K562 (cell line): Measurements from ENCODE around the gene ROBO1. TPM values are rescaled to one million over a fixed set of nuclear protein-coding genes. Genes with fewer than 3 reads are reported as not detected.

Source experiments
- ATAC-seq: fragments of 200-7000 bp; cut with Tn5 transposase; 3 replicates; pipeline ENCODE4 v1.9.1; 2020; ENCODE audit warnings: moderate library complexity
- BruUV-seq: library from RNA; stranded (reverse); fragments of 400-500 nt; replicated peaks from 2 replicates; lab custom pipeline; 2021; lab: Mats Ljungman, UMichigan
- CTCF ChIA-PET: fragments of 300-600 bp; formaldehyde crosslinking; extraction: SDS; loops from one replicate; lab custom pipeline; 2021; ENCODE audit warnings: low intra/inter-chr PET ratio; lab: Yijun Ruan, JAX
- POLR2A ChIA-PET: fragments of 300-600, 350-650 bp; sonication (Branson Sonifier 250); formaldehyde crosslinking; extraction: SDS; loops from one replicate; lab custom pipeline; 2021; ENCODE audit warnings: antibody characterized with exemption, inconsistent platforms; lab: Yijun Ruan, JAX
- DNase-seq, 4 experiments: peaks; one replicate each; pipeline versions ENCODE4 v3.0.0 to v3.0.0-alpha.2; 2011 to 2018; ENCODE audit warnings: low spot score in 3 of 4, mixed read lengths in 3 of 4; ENCODE audit errors: extremely low read depth in 1 of 4
- FAIRE-seq: peaks from 2 replicates; lab custom pipeline; 2011; peaks lifted over from hg19 to GRCh38; lab: Jason Lieb, UNC
- H2AFZ ChIP-seq: 2 replicates; pipeline ENCODE4 v1.6.0; 2011; ENCODE audit warnings: low read depth, low read length, control low read depth, inconsistent platforms
- H3K27ac ChIP-seq: fragments of 200-600 bp; 3 replicates; pipeline ENCODE4 v1.8.0; 2011; ENCODE audit warnings: low read depth, mild to moderate bottlenecking, control low read depth, inconsistent platforms, low read length, moderate library complexity, mixed read lengths; ENCODE audit errors: extremely low read depth
- H3K27me3 ChIP-seq, 2 experiments: fragments of 300-600 bp in 1 of 2; 2 replicates in 1 of 2; 3 replicates in 1 of 2; pipeline versions ENCODE4 v1.6.0 to v1.8.0; 2011; ENCODE audit warnings: inconsistent platforms in 2 of 2, low read length in 2 of 2, mild to moderate bottlenecking in 1 of 2, mixed read lengths in 1 of 2, moderate library complexity in 1 of 2; ENCODE audit not compliant: control insufficient read depth in 2 of 2, insufficient read depth in 2 of 2
- H3K36me3 ChIP-seq: fragments of 300-600 bp; 3 replicates; pipeline ENCODE4 v1.8.0; 2011; ENCODE audit warnings: mild to moderate bottlenecking, low read length, inconsistent platforms; ENCODE audit not compliant: control insufficient read depth, insufficient read depth
- H3K4me1 ChIP-seq, 2 experiments: fragments of 200-600 bp in 1 of 2; replicated peaks in 1 of 2; 2 replicates in 1 of 2; 3 replicates in 1 of 2; pipeline versions ENCODE4 v1.5.1 to v1.8.0; 2011; ENCODE audit warnings: inconsistent platforms in 2 of 2, low read length in 2 of 2, mild to moderate bottlenecking in 1 of 2, mixed read lengths in 1 of 2, moderate library complexity in 1 of 2; ENCODE audit not compliant: control insufficient read depth in 2 of 2, insufficient read depth in 2 of 2
- H3K4me2 ChIP-seq: 2 replicates; pipeline ENCODE4 v1.6.1; 2011; ENCODE audit warnings: low read length, control low read depth, inconsistent platforms, mixed read lengths; ENCODE audit not compliant: insufficient read depth
- H3K4me3 ChIP-seq: fragments of 200-600 bp; sonication (generic), shearing (Covaris generic); 2 replicates; pipeline ENCODE4 v1.5.1; 2016; ENCODE audit warnings: control low read depth, inconsistent platforms
- H3K79me2 ChIP-seq: fragments of 200-600 bp; 3 replicates; pipeline ENCODE4 v1.8.0; 2011; ENCODE audit warnings: low read length, inconsistent platforms; ENCODE audit not compliant: control insufficient read depth, insufficient read depth
- H3K9ac ChIP-seq, 2 experiments: 2 replicates each; pipeline versions ENCODE4 v1.6.0 to v1.6.1; 2011; ENCODE audit warnings: low read depth in 2 of 2, low read length in 2 of 2, control low read depth in 1 of 2, inconsistent platforms in 1 of 2, mild to moderate bottlenecking in 1 of 2, mixed read lengths in 1 of 2; ENCODE audit not compliant: insufficient read depth in 1 of 2
- H3K9me1 ChIP-seq: one replicate; pipeline ENCODE4 v1.6.0; 2011; ENCODE audit warnings: inconsistent platforms, mild to moderate bottlenecking, low read length, moderate library complexity; ENCODE audit not compliant: control insufficient read depth, insufficient read depth
- H3K9me3 ChIP-seq: replicated peaks from 2 replicates; pipeline ENCODE4 v1.5.1; 2011; ENCODE audit warnings: low read depth, low read length, inconsistent platforms; ENCODE audit not compliant: control insufficient read depth, insufficient read depth
- H4K20me1 ChIP-seq: replicated peaks from 2 replicates; pipeline ENCODE4 v1.6.1; 2011; ENCODE audit warnings: low read length, inconsistent platforms, mixed read lengths; ENCODE audit not compliant: control insufficient read depth, insufficient read depth
- CAMTA2 ChIP-seq: fragments of 250-450 bp; sonication (Bioruptor Pico); conservative IDR thresholded peaks from 2 replicates; pipeline ENCODE4 v1.5.1; 2022
- CBX2 ChIP-seq: fragments of 200-600 bp; sonication (generic); IDR thresholded peaks from one replicate; pipeline ENCODE4 v1.6.1; 2012; ENCODE audit warnings: mild to moderate bottlenecking, low read length, inconsistent platforms; ENCODE audit not compliant: insufficient read depth, poor library complexity, severe bottlenecking
- HNRNPH1 ChIP-seq: fragments of 200-400 bp; formaldehyde crosslinking; optimal IDR thresholded peaks from 2 replicates; pipeline ENCODE3; 2017; ENCODE audit warnings: low read depth, mild to moderate bottlenecking, low read length, moderate library complexity
- POLR2AphosphoS2 ChIP-seq: IDR thresholded peaks from 2 replicates; pipeline ENCODE4 v1.6.1; 2012; ENCODE audit warnings: low read length, improper control_type of control experiment
- RBM14 ChIP-seq: fragments of 200-400 bp; formaldehyde crosslinking; IDR thresholded peaks from 2 replicates; pipeline ENCODE4 v1.6.1; 2018; ENCODE audit warnings: low read depth, mild to moderate bottlenecking, low read length, moderate library complexity, borderline replicate concordance; ENCODE audit not compliant: insufficient read depth
- RBM22 ChIP-seq: fragments of 200-400 bp; formaldehyde crosslinking; IDR thresholded peaks from 2 replicates; pipeline ENCODE4 v1.6.1; 2018; ENCODE audit warnings: low read length, low read depth; ENCODE audit not compliant: poor library complexity, severe bottlenecking
- SMAD1 ChIP-seq: fragments of 150-350 bp; IDR thresholded peaks from 2 replicates; pipeline ENCODE4 v1.6.1; 2014; ENCODE audit warnings: low read length, low read depth; ENCODE audit not compliant: partially characterized antibody
- SMARCC2 ChIP-seq: fragments of 450-650 bp; IDR thresholded peaks from 2 replicates; pipeline ENCODE4 v1.6.1; 2017; ENCODE audit warnings: antibody characterized with exemption, moderate library complexity, mild to moderate bottlenecking, low read depth
- ZFP36 ChIP-seq: fragments of 150-350 bp; IDR thresholded peaks from 2 replicates; pipeline ENCODE4 v1.6.1; 2018; ENCODE audit warnings: low read length, low read depth; ENCODE audit not compliant: partially characterized antibody
- ZNF384 ChIP-seq: IDR thresholded peaks from 2 replicates; pipeline ENCODE4 v1.6.1; 2012; ENCODE audit warnings: low read depth, low read length, improper control_type of control experiment
- WGBS: fragments of 100-300 bp; shearing (Covaris generic); methylation state at CpG from one replicate; pipeline ENCODE4 v1.1.6; 2016; ENCODE audit warnings: low coverage, mixed read lengths; ENCODE audit not compliant: insufficient coverage; ENCODE audit errors: missing lambda C conversion rate; 5-methylcytosine and 5-hydroxymethylcytosine counted together
- in situ Hi-C: fragments of 300-500 bp; cut with MboI; formaldehyde crosslinking; loops from 4 replicates; pipeline ENCODE4 v1.15.0; 2018; ENCODE audit warnings: inconsistent platforms, mixed read lengths
- intact Hi-C: fragments of 100-400 bp; cut with micrococcal nuclease; formaldehyde crosslinking; loops from 2 replicates; pipeline ENCODE4 v1.14.2; 2022
- polyA plus RNA-seq, 8 experiments: library from polyadenylated mRNA; depleted of rRNA in 4 of 8; stranded (reverse) in 5 of 8; unstranded in 3 of 8; fragments of >200 nt; fragmentation: Nextera tagmentation in 2 of 8; fragmentation: Illumina TruSeq in 1 of 8; extraction: Ambion mirVana in 2 of 8; extraction: Trizol in 1 of 8; gene quantifications; 2 replicates each; pipeline versions ENCODE4 v1.2.1 to v1.2.3, GENCODE V29; 2011 to 2014; ENCODE audit warnings: inconsistent platforms in 1 of 8, missing spikeins in 1 of 8
- total RNA-seq, 7 experiments: library from RNA; depleted of rRNA in 6 of 7; stranded (reverse); fragments of >200 nt in 6 of 7; fragmentation: Illumina TruSeq in 2 of 7; extraction: Trizol in 2 of 7; gene quantifications; 2 replicates each; pipeline versions ENCODE4 v1.2.1 to v1.2.3, GENCODE V29; 2011 to 2021; ENCODE audit warnings: low replicate concordance in 1 of 7
- TF ChIP-seq, protein P1 (sequence below): fragments of 450-650 bp; formaldehyde crosslinking; IDR thresholded peaks from 2 replicates; pipeline ENCODE4 v1.4.0; 2020; ENCODE audit warnings: mild to moderate bottlenecking, moderate library complexity
- TF ChIP-seq, protein P2 (sequence below): sonication (generic); formaldehyde crosslinking; IDR thresholded peaks from 2 replicates; pipeline ENCODE4 v1.4.0; 2020; ENCODE audit warnings: mild to moderate bottlenecking, missing genetic modification reagents

Gene ROBO1
- total and polyA plus RNA-seq, 9 of the 15 experiments (the other 6 are each of a cell fraction or from before 2014, with no cell fraction given): 0.01 to 0.53 (median 0.17) TPM; not detected in 5

DNA sequence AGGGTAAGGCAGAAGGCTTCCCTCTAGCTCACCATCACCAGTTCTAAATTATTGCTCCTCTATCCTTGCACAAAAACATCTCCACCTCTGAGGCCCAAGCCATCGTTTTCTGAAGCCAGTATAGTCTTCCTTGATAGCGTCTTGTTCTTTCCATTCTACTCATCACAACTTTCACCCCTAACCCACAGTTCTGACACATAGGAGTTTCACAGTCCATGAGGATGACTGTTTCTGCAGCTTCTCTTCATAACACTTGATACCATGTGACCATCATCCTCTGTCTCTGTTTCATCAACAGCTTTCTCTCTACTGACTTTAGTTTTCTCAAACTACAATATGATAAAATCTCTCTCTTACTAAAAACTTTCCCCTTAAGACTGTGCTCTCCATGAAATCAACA is 1166.5 kb downstream of the ROBO1 start:
- ATAC-seq: no peak
- in situ Hi-C loops: no loop called here
- H3K9ac ChIP-seq: no peak overlapping the region

More for the DNA sequence above, 1166.5 kb downstream of the ROBO1 start:
- no peaks in the 10 kb centered on the region for H3K36me3 ChIP-seq
- FAIRE-seq (no peak), DNase-seq (no peak)
- no peaks in the 10 kb centered on the region for H3K27me3 ChIP-seq
- TF ChIP-seq SMARCC2 (no peak), ZFP36 (no peak), ZNF384 (no peak), SMAD1 (no peak), CBX2 (no peak), RBM14 (no peak), RBM22 (no peak), HNRNPH1 (no peak), POLR2AphosphoS2 (no peak), CAMTA2 (CRISPR knock-in tag) (no peak)
- TF ChIP-seq, protein P1, sequence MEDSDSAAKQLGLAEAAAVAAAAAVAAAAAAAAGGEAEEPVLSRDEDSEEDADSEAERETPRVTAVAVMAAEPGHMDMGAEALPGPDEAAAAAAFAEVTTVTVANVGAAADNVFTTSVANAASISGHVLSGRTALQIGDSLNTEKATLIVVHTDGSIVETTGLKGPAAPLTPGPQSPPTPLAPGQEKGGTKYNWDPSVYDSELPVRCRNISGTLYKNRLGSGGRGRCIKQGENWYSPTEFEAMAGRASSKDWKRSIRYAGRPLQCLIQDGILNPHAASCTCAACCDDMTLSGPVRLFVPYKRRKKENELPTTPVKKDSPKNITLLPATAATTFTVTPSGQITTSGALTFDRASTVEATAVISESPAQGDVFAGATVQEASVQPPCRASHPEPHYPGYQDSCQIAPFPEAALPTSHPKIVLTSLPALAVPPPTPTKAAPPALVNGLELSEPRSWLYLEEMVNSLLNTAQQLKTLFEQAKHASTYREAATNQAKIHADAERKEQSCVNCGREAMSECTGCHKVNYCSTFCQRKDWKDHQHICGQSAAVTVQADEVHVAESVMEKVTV (CRISPR knock-in tag): no peak
- TF ChIP-seq, protein P2, sequence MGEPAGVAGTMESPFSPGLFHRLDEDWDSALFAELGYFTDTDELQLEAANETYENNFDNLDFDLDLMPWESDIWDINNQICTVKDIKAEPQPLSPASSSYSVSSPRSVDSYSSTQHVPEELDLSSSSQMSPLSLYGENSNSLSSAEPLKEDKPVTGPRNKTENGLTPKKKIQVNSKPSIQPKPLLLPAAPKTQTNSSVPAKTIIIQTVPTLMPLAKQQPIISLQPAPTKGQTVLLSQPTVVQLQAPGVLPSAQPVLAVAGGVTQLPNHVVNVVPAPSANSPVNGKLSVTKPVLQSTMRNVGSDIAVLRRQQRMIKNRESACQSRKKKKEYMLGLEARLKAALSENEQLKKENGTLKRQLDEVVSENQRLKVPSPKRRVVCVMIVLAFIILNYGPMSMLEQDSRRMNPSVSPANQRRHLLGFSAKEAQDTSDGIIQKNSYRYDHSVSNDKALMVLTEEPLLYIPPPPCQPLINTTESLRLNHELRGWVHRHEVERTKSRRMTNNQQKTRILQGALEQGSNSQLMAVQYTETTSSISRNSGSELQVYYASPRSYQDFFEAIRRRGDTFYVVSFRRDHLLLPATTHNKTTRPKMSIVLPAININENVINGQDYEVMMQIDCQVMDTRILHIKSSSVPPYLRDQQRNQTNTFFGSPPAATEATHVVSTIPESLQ (CRISPR knock-in tag): no peak
- no peak overlapping the region for H3K4me2 ChIP-seq
- CTCF ChIA-PET: no interaction called here
- H3K79me2 ChIP-seq: no peaks in the 10 kb centered on the region
- H3K27ac ChIP-seq: no peak overlapping the region
- no peaks in the 10 kb centered on the region for H4K20me1 ChIP-seq
- H3K4me1 ChIP-seq: no peaks in the 10 kb centered on the region
- H3K9me1 ChIP-seq: no peaks in the 10 kb centered on the region
- POLR2A ChIA-PET: interaction anchor here (0.7 kb wide), 1 partner anchor 40 kb away, joined by 4 read pairs; no protein-coding TSS in a partner anchor
- no peaks in the 10 kb centered on the region for H3K9me3 ChIP-seq
- no peak overlapping the region for H3K4me3 ChIP-seq
- no TSS peak for BruUV-seq
- H2AFZ ChIP-seq: no peak overlapping the region
- intact Hi-C loops: no loop called here
- 0% methylated on average over 2 of the region's 2 CpGs for WGBS
